ENCODE results near the gene BIRC3. TPM values are rescaled to one million over a fixed set of nuclear protein-coding genes. Genes with fewer than 3 reads are reported as not detected.
A peak's percentile ranks its signal among the peaks of the same experiment; 100 is the strongest.
"Not testable (repeated sequence)": the region's sequence is repeated elsewhere in the genome, so short reads cannot be mapped to it uniquely, and the experiment has no call there.

BIRC3 gene
- total and polyA plus RNA-seq, 2 experiments from 2014 or later: 11.5 to 11.6 TPM

DNA sequence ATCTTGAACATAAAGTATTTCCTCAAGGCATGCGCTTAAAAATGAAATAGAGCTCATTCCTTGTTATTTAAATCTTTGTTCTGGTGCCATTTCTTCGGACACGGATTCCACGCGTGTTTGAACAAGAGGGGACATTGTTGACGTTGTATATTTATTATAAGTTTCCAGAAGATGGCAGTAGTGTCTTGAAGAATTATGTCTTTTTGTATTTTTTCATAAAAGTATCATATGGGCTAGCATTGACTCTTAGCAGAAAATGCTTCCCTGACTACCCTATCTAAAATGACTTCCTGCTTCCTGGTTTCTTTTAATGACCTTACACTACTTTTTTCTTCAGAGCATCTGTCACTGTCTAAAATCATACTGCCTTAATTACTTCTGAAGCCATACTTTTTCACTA is 50.1 kb downstream of the BIRC3 start:
- no peaks in the 10 kb centered on the region for H3K9me3 ChIP-seq (ENCODE audit: low read depth)
- H3K27me3 ChIP-seq: no peaks in the 10 kb centered on the region
- H3K4me1 ChIP-seq (ENCODE audit: insufficient read depth): no peaks in the 10 kb centered on the region
- no peaks in the 10 kb centered on the region for H3K36me3 ChIP-seq (replicated peaks; ENCODE audit: insufficient read depth, low read depth)
- no peaks in the 10 kb centered on the region for H4K20me1 ChIP-seq (ENCODE audit: insufficient read depth, poor library complexity, severe bottlenecking)
- no peak overlapping the region for H3K4me2 ChIP-seq
- H2AFZ ChIP-seq: no peak overlapping the region
- peak; percentile 35 for DNase-seq (ENCODE audit: low spot score)
- peaks cover 15% of the 10 kb centered on the region for H3K79me2 ChIP-seq
- no peaks in the 10 kb centered on the region for H3K9me2 ChIP-seq (replicated peaks; ENCODE audit: insufficient read depth)
- TF ChIP-seq, protein P1, sequence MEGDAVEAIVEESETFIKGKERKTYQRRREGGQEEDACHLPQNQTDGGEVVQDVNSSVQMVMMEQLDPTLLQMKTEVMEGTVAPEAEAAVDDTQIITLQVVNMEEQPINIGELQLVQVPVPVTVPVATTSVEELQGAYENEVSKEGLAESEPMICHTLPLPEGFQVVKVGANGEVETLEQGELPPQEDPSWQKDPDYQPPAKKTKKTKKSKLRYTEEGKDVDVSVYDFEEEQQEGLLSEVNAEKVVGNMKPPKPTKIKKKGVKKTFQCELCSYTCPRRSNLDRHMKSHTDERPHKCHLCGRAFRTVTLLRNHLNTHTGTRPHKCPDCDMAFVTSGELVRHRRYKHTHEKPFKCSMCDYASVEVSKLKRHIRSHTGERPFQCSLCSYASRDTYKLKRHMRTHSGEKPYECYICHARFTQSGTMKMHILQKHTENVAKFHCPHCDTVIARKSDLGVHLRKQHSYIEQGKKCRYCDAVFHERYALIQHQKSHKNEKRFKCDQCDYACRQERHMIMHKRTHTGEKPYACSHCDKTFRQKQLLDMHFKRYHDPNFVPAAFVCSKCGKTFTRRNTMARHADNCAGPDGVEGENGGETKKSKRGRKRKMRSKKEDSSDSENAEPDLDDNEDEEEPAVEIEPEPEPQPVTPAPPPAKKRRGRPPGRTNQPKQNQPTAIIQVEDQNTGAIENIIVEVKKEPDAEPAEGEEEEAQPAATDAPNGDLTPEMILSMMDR (IDR thresholded peaks at IDR 0.05; ENCODE audit: poor library complexity): peak; percentile 48
- no peak for TF ChIP-seq EZH2 (IDR thresholded peaks at IDR 0.05; ENCODE audit: borderline replicate concordance)
- no peak overlapping the region for H3K27ac ChIP-seq
- 70% methylated on average over 6 of the region's 6 CpGs for WGBS (ENCODE audit: low lambda C conversion rate, missing lambda C conversion rate)
- H3K4me3 ChIP-seq: no peak overlapping the region

DNA sequence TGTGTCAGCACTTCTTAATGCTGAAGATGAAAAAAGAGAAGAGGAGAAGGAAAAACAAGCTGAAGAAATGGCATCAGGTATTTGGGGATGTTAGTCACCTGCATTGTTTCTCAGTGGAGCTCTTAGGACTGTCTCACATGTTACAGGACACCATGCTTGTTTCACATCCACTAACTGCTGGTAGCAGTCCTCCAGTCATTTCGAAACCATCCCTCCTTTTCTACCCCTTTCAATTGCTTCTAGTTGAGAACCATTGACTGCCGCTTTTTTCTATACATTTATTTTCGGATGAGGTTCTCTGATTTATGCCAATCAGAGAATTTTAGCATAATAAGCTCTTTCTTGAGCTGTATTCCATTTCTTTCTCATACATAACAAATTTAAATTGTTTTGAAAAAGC is 51.2 kb downstream of the BIRC3 start:
- TF ChIP-seq EZH2 (IDR thresholded peaks at IDR 0.05; ENCODE audit: borderline replicate concordance) (no peak), EZH2phosphoT487 (IDR thresholded peaks at IDR 0.05; ENCODE audit: low read depth, severe bottlenecking, unreplicated experiment) (no peak)
- TF ChIP-seq, protein P1 (IDR thresholded peaks at IDR 0.05; ENCODE audit: poor library complexity): no peak
- DNase-seq (ENCODE audit: low spot score): no peak

DNA sequence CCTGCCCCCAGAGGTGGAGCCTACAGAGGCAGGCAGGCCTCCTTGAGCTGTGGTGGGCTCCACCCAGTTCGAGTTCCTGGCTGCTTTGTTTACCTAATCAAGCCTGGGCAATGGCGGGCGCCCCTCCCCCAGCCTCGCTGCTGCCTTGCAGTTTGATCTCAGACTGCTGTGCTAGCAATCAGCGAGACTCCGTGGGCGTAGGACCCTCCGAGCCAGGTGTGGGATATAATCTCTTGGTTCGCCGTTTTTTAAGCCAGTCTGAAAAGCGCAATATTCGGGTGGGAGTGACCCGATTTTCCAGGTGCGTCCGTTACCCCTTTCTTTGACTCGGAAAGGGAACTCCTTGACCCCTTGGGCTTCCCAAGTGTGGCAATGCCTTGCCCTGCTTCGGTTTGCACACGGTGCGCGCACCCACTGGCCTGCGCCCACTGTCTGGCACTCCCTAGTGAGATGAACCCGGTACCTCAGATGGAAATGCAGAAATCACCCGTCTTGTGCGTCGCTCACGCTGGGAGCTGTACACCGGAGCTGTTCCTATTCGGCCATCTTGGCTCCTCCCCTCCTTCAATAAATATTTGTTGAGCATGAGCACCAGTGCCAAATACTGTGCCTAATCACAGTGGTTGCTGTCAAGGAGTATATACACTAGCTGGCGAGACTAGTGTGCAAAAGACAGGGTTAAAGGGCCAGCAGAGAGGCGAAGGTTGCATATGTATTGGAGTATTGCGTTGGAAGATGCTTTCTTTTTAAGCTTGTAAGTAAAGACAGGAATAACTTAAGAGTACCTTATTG is 57.5 kb downstream of the BIRC3 start:
- not testable (repeated sequence) for H3K9me3 ChIP-seq (ENCODE audit: low read depth); H3K27me3 ChIP-seq; H3K9me2 ChIP-seq (replicated peaks; ENCODE audit: insufficient read depth); H3K4me3 ChIP-seq; DNase-seq (ENCODE audit: low spot score); H2AFZ ChIP-seq; H3K27ac ChIP-seq; H4K20me1 ChIP-seq (ENCODE audit: insufficient read depth, poor library complexity, severe bottlenecking); H3K4me1 ChIP-seq (ENCODE audit: insufficient read depth); H3K36me3 ChIP-seq (replicated peaks; ENCODE audit: insufficient read depth, low read depth)
- peaks cover 20% of the 10 kb centered on the region for H3K79me2 ChIP-seq
- 69% methylated on average over 28 of the region's 31 CpGs for WGBS (ENCODE audit: low lambda C conversion rate, missing lambda C conversion rate)
- peak overlapping the region; percentile 57 for H3K4me2 ChIP-seq

More for the DNA sequence above, 51.2 kb downstream of the BIRC3 start:
- Histone ChIP-seq H4K20me1 (ENCODE audit: insufficient read depth, poor library complexity, severe bottlenecking) (no peaks in the 10 kb centered on the region), H2AFZ (no peak overlapping the region), H3K36me3 (replicated peaks; ENCODE audit: insufficient read depth, low read depth) (no peaks in the 10 kb centered on the region), H3K79me2 (peaks cover 10% of the 10 kb centered on the region), H3K9me2 (replicated peaks; ENCODE audit: insufficient read depth) (no peaks in the 10 kb centered on the region), H3K4me1 (ENCODE audit: insufficient read depth) (no peaks in the 10 kb centered on the region), H3K4me3 (no peak overlapping the region), H3K4me2 (no peak overlapping the region), H3K9me3 (ENCODE audit: low read depth) (no peaks in the 10 kb centered on the region), H3K27me3 (no peaks in the 10 kb centered on the region), H3K27ac (no peak overlapping the region)
- 98% methylated on average over 3 of the region's 3 CpGs for WGBS (ENCODE audit: low lambda C conversion rate, missing lambda C conversion rate)

DNA sequence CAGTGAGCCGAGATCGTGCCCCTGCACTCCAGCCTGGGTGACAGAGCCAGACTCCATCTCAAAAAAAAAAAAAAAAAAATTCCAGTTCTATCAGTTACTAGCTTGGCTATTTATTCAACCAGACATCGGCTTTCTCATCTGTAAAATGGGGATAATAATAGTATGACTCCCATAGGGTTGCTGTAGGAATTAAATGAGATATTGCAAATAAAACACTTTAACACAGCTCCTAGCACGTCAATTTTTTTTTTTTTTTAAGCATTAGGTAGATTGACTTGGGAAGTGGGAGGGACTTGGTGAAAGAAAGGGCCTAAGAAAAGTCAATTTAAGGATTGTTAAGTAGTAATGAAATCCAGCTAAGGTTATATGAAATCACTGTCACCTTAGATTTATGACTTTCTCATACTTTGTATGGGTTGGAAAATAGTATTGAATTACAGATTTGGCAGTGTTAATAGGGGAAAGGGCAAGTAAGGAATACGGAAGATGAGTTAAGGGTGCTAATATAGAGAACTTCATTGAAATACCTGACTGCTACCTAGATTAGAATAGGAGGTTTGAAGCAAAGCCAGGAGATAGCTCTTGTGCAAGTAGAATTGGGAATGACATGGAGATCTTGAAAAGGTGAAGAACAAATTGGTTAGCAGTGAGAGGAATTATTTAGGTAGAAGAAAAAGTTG is 58.6 kb downstream of the BIRC3 start:
- Histone ChIP-seq H3K36me3 (replicated peaks; ENCODE audit: insufficient read depth, low read depth) (no peaks in the 10 kb centered on the region), H3K4me2 (no peak overlapping the region), H3K79me2 (peaks cover 20% of the 10 kb centered on the region), H3K4me3 (no peak overlapping the region), H3K27ac (no peak overlapping the region), H3K27me3 (no peaks in the 10 kb centered on the region), H3K9me3 (ENCODE audit: low read depth) (no peaks in the 10 kb centered on the region), H2AFZ (no peak overlapping the region), H3K9me2 (replicated peaks; ENCODE audit: insufficient read depth) (no peaks in the 10 kb centered on the region), H4K20me1 (ENCODE audit: insufficient read depth, poor library complexity, severe bottlenecking) (no peaks in the 10 kb centered on the region), H3K4me1 (ENCODE audit: insufficient read depth) (no peaks in the 10 kb centered on the region)
- no peak for DNase-seq (ENCODE audit: low spot score)
- TF ChIP-seq EZH2phosphoT487 (IDR thresholded peaks at IDR 0.05; ENCODE audit: low read depth, severe bottlenecking, unreplicated experiment) (no peak), EZH2 (IDR thresholded peaks at IDR 0.05; ENCODE audit: borderline replicate concordance) (no peak)
- TF ChIP-seq, protein P1 (IDR thresholded peaks at IDR 0.05; ENCODE audit: poor library complexity): no peak
- 94% methylated on average over 5 of the region's 5 CpGs for WGBS (ENCODE audit: low lambda C conversion rate, missing lambda C conversion rate)
